Measurements from ENCODE around the gene DTX2. TPM values are rescaled to one million over a fixed set of nuclear protein-coding genes. Genes with fewer than 3 reads are reported as not detected.
"Not testable (repeated sequence)": the region's sequence is repeated elsewhere in the genome, so short reads cannot be mapped to it uniquely, and the experiment has no call there.

Gene DTX2
- total RNA-seq, 1 experiment from 2014 or later: 51.7 TPM

DNA sequence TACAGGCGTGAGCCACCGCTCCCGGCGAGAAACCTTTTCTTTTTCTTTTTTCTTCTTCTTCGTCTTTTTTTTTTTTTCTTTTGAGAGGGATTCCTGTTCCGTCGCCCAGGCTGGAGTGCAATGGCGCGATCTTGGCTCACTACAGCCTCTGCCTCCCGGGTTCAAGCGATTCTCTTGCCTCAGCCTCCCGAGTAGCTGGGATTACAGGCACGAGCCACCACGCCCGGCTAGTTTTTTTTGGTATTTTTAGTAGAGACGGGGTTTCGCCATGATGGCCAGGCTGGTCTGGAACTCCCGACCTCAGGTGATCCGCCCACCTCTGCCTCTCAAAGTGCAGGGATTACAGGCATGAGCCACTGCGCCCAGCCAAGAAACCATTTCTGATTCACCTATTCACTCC, 742 bp upstream of the DTX2 start:
- intact Hi-C loops (cut with micrococcal nuclease; ENCODE audit: unreplicated experiment); CTCF ChIA-PET: not testable (repeated sequence)

DNA sequence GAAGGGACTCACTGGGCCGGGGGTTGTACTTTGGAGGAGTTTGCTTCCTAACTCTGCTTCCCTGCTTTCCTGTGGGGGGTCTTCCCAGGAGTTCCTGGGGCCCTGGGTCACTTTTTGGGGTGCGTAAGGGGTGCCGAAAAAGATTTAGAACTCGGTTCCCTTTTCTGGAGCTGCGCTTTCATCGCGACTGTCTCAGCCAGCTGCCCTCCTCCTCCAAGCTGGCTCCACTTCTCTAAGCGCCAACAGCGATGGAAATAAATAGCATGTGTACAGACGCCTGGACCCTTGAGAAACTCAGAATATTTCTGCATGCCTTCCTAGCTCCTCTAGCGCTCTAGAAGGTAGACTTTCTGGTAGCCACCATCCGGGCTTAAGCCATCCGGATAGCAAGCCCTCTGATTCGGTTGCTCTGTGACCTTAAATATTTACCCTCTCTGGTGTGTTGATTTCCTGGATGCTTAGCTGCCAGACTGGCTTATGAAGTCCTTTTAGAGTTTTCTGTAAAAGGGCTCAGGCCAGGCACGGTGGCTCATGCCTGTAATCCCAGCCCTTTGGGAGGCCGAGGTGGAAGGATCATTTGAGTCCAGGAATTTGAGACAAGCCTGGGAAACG, 868 bp downstream of the DTX2 start:
- H3K27me3 Mint-ChIP-seq (ENCODE audit: unreplicated experiment); BruUV-seq (replicated peaks); intact Hi-C loops (cut with micrococcal nuclease; ENCODE audit: unreplicated experiment); H3K4me3 Mint-ChIP-seq (ENCODE audit: low read depth, unreplicated experiment); CTCF ChIA-PET; H3K36me3 Mint-ChIP-seq (ENCODE audit: insufficient read depth, unreplicated experiment); DNase-seq; H3K9me3 Mint-ChIP-seq (ENCODE audit: low read depth, unreplicated experiment); H3K27ac Mint-ChIP-seq (ENCODE audit: unreplicated experiment); H3K4me1 Mint-ChIP-seq (ENCODE audit: low read depth, unreplicated experiment): not testable (repeated sequence)

More for the DNA sequence above, 742 bp upstream of the DTX2 start:
- not testable (repeated sequence) for H3K4me1 Mint-ChIP-seq (ENCODE audit: low read depth, unreplicated experiment); BruUV-seq (replicated peaks); H3K27me3 Mint-ChIP-seq (ENCODE audit: unreplicated experiment); H3K27ac Mint-ChIP-seq (ENCODE audit: unreplicated experiment); H3K9me3 Mint-ChIP-seq (ENCODE audit: low read depth, unreplicated experiment); H3K36me3 Mint-ChIP-seq (ENCODE audit: insufficient read depth, unreplicated experiment); DNase-seq; H3K4me3 Mint-ChIP-seq (ENCODE audit: low read depth, unreplicated experiment)

DNA sequence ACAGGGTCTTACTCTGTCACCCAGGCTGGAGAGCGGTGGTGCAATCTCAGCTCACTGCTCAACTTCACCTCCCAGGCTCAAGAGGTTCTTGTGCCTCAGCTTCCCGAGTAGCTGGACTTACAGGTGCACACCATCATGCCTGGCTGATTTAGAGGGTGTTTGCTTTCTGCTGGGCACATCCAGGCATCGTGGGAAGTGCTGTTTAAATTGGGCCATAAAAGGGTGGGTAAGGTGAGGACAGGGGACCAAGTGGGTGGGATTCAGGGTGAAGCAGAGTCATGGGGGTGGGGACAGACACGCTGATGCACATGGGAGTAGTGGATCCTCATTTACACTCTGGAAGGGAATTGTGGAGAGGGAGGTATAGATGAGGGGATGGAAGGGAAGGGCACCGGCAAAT, 3.5 kb downstream of the DTX2 start:
- CTCF ChIA-PET; intact Hi-C loops (cut with micrococcal nuclease; ENCODE audit: unreplicated experiment); H3K27ac Mint-ChIP-seq (ENCODE audit: unreplicated experiment); DNase-seq; H3K27me3 Mint-ChIP-seq (ENCODE audit: unreplicated experiment); H3K4me1 Mint-ChIP-seq (ENCODE audit: low read depth, unreplicated experiment); H3K9me3 Mint-ChIP-seq (ENCODE audit: low read depth, unreplicated experiment); H3K36me3 Mint-ChIP-seq (ENCODE audit: insufficient read depth, unreplicated experiment); H3K4me3 Mint-ChIP-seq (ENCODE audit: low read depth, unreplicated experiment); BruUV-seq (replicated peaks): not testable (repeated sequence)

DNA sequence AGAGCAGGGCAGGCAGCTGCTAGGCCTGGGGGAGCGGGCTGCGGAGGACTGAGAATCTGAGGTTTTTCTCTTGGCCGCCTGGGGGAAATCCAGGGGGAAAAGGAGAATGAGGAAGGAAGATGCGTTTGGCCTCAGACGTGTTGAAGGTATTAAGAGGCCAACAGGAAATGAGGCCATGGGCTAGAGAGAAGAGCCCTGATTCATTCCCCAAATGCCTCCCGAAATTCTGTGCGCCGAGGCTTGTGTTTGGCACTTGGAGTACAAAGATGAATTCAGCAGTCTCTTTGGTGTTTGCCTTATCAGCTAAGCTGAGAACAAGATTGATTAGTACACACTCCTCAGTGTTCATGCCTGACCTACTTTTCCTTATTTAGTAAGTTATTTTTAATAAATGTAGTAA, 4.4 kb downstream of the DTX2 start:
- H3K27ac Mint-ChIP-seq (ENCODE audit: unreplicated experiment); CTCF ChIA-PET; intact Hi-C loops (cut with micrococcal nuclease; ENCODE audit: unreplicated experiment): not testable (repeated sequence)

DNA sequence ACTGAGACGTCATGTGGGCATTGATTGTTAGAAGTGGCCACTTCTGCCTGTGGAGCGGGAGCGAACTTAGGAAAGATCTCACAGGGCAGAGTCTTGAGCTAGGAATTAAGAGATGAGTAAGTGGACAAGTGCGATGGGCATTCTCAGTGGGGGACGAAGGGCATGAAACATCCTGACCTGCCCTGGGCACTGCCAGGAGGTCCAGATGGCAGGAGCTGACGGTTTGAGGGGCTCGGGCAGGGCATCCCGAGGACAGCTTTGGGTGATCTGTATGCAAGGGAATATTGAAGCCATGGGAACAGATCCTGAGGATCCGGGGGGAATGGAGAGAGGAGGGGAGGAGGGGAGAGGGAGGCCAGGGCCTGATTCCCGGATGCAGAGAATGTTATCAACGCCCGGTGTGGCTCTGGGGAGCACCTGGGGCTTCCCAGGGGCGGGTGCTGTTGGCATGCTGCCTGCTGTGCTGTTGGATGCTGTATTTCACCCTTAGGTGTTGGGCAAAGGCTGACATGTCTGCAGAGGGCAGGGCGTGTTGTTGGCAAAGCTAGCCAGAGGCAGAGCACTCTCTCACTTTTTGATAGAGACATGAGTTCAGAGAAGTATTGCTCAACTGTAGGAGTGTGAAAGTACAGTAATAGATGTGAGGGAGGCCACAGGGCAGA, 6.4 kb downstream of the DTX2 start:
- H3K36me3 Mint-ChIP-seq (ENCODE audit: insufficient read depth, unreplicated experiment); BruUV-seq (replicated peaks); intact Hi-C loops (cut with micrococcal nuclease; ENCODE audit: unreplicated experiment); H3K27me3 Mint-ChIP-seq (ENCODE audit: unreplicated experiment); H3K4me1 Mint-ChIP-seq (ENCODE audit: low read depth, unreplicated experiment); H3K27ac Mint-ChIP-seq (ENCODE audit: unreplicated experiment); H3K4me3 Mint-ChIP-seq (ENCODE audit: low read depth, unreplicated experiment); H3K9me3 Mint-ChIP-seq (ENCODE audit: low read depth, unreplicated experiment); CTCF ChIA-PET: not testable (repeated sequence)
- DNase-seq: peak; percentile 67

More for the DNA sequence above, 4.4 kb downstream of the DTX2 start:
- not testable (repeated sequence) for H3K4me3 Mint-ChIP-seq (ENCODE audit: low read depth, unreplicated experiment); H3K27me3 Mint-ChIP-seq (ENCODE audit: unreplicated experiment); DNase-seq; H3K36me3 Mint-ChIP-seq (ENCODE audit: insufficient read depth, unreplicated experiment); H3K4me1 Mint-ChIP-seq (ENCODE audit: low read depth, unreplicated experiment); BruUV-seq (replicated peaks); H3K9me3 Mint-ChIP-seq (ENCODE audit: low read depth, unreplicated experiment)

DNA sequence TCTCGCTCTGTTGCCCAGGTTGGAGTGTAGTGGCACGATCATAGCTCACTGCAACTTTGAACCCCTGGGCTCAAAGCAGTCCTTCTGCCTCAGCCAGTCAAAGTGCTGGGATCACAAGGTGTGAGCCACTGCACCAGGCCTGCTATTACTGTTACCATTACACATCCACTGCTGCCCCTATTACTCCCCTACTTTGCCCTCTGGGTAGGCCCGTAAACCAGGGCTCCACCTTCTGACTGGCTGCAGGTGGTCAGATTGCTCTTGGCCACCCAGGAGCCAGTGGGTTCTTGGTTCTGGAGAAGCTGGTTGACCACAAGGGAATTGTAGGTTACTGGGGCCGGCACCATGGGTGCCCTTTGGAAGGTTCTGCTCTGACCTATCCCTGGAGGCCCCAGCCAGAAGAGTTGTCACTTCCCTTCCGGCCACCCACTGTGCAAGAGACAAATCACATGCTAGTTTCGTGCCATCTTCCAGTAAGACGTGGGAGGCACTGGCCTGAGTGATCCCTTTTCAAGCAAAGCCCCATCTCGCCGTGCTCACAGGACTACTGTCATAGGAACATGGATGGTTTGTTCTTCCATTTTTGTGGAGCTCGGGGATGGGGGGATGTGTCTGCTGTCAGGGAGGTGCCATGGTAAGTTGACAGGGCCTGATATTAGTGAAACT, 10.2 kb downstream of the DTX2 start:
- H3K27ac Mint-ChIP-seq (ENCODE audit: unreplicated experiment); intact Hi-C loops (cut with micrococcal nuclease; ENCODE audit: unreplicated experiment); H3K4me3 Mint-ChIP-seq (ENCODE audit: low read depth, unreplicated experiment); CTCF ChIA-PET; DNase-seq; BruUV-seq (replicated peaks); H3K36me3 Mint-ChIP-seq (ENCODE audit: insufficient read depth, unreplicated experiment); H3K27me3 Mint-ChIP-seq (ENCODE audit: unreplicated experiment); H3K9me3 Mint-ChIP-seq (ENCODE audit: low read depth, unreplicated experiment); H3K4me1 Mint-ChIP-seq (ENCODE audit: low read depth, unreplicated experiment): not testable (repeated sequence)

DNA sequence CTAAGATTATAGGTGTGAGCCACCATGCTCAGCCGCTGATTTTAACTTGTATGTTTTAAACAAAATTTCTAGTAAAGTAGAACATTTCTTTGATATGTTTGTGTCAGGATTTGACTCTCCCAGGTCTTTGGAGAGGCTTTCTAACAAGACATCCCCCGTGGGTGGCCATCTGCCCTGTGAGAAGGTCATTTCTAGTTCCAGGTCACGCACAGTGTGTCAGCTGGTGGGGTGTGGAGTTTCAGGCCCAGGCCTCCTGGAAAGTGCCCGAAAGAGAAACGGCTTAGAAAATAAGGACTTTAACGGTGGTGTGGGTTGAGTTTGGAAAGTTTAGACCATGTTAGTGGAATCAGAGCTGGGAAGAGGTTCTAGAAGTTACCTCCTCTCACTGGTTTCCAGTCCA, 11.6 kb downstream of the DTX2 start:
- intact Hi-C loops (cut with micrococcal nuclease; ENCODE audit: unreplicated experiment); H3K36me3 Mint-ChIP-seq (ENCODE audit: insufficient read depth, unreplicated experiment); CTCF ChIA-PET; H3K27me3 Mint-ChIP-seq (ENCODE audit: unreplicated experiment); H3K9me3 Mint-ChIP-seq (ENCODE audit: low read depth, unreplicated experiment); H3K27ac Mint-ChIP-seq (ENCODE audit: unreplicated experiment); H3K4me3 Mint-ChIP-seq (ENCODE audit: low read depth, unreplicated experiment); H3K4me1 Mint-ChIP-seq (ENCODE audit: low read depth, unreplicated experiment); BruUV-seq (replicated peaks); DNase-seq: not testable (repeated sequence)

DNA sequence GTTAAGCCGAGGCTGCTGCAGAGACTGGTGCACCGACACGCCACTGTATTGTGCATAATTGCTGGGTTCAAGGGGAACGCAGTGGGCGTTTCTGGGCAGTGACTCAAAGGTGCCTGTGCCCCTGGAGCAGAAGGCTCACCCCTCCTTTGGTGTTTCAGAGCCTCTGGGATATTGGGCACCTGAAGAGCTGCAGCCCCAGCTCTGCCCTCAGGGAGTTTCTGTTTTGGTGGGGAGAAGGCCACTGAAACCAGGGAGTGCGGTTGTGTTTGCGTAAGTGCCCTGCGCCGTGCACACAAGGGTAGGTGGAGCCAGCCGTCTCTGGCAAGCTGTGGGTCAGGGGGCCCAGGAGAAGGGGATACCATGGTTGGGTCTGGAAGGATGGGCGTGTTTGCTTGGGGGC, 14.8 kb downstream of the DTX2 start:
- CTCF ChIA-PET; BruUV-seq (replicated peaks); H3K36me3 Mint-ChIP-seq (ENCODE audit: insufficient read depth, unreplicated experiment); intact Hi-C loops (cut with micrococcal nuclease; ENCODE audit: unreplicated experiment); DNase-seq; H3K4me3 Mint-ChIP-seq (ENCODE audit: low read depth, unreplicated experiment); H3K4me1 Mint-ChIP-seq (ENCODE audit: low read depth, unreplicated experiment); H3K27ac Mint-ChIP-seq (ENCODE audit: unreplicated experiment); H3K9me3 Mint-ChIP-seq (ENCODE audit: low read depth, unreplicated experiment); H3K27me3 Mint-ChIP-seq (ENCODE audit: unreplicated experiment): not testable (repeated sequence)

DNA sequence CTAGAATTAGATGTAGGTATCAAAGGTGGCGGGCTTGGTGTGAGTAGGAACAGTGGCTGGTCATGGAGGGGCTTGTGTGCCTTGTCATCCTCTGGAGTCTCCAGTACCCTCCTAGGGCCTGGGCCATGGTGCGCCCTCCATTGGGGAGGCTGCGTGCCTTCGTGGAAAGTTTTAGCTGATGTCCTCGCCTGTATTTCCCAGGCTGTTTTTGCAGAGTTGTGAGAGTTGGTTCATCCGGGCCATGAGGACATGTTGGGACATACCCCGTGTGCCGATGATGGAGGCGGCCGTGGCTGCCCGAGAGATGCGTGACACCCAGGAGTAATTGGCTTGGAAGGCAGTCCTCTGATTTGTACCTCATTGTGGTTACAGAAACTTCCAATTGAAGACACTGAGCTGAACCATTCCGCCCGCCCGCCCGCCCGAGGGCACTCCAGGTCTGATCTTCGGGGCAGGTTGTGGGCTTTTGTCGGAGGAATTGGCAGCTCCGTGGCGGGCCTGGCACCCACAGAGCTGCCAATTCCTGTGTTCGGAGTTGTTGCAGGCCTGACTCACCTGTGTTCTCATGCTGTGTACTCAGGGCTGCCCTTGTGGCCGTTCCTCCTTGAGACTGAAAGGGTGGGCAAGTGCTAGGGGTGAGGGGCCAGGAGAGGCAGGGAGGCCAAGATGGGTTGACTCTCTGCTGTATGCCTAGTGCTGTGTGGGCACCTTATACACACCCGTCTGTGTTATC, 15.4 kb downstream of the DTX2 start:
- H3K36me3 Mint-ChIP-seq (ENCODE audit: insufficient read depth, unreplicated experiment); H3K27me3 Mint-ChIP-seq (ENCODE audit: unreplicated experiment): not testable (repeated sequence)

DNA sequence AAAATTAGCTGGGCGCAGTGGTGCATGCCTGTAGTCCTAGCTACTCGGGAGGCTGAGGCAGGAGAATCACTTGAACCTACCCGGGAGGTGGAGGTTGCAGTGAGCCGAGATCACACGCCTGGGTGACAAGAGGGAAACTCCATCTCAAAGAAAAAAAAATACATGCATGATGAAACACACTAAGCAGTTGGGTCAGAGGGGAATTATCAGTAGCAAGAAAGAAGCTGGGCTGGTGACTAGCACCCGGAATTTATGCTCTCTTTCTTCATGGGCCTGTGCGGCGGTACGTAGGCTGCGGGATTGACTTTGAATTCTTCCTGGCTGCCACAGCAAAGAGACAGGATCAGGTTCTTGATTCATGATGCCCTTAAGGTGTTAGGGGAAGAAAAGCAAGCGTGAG, 18.1 kb downstream of the DTX2 start:
- intact Hi-C loops (cut with micrococcal nuclease; ENCODE audit: unreplicated experiment); H3K4me3 Mint-ChIP-seq (ENCODE audit: low read depth, unreplicated experiment); CTCF ChIA-PET; H3K27me3 Mint-ChIP-seq (ENCODE audit: unreplicated experiment); H3K9me3 Mint-ChIP-seq (ENCODE audit: low read depth, unreplicated experiment); H3K27ac Mint-ChIP-seq (ENCODE audit: unreplicated experiment); H3K4me1 Mint-ChIP-seq (ENCODE audit: low read depth, unreplicated experiment); DNase-seq; H3K36me3 Mint-ChIP-seq (ENCODE audit: insufficient read depth, unreplicated experiment); BruUV-seq (replicated peaks): not testable (repeated sequence)

More for the DNA sequence above, 15.4 kb downstream of the DTX2 start:
- intact Hi-C loops (cut with micrococcal nuclease; ENCODE audit: unreplicated experiment); H3K9me3 Mint-ChIP-seq (ENCODE audit: low read depth, unreplicated experiment); DNase-seq; CTCF ChIA-PET; BruUV-seq (replicated peaks); H3K4me1 Mint-ChIP-seq (ENCODE audit: low read depth, unreplicated experiment); H3K27ac Mint-ChIP-seq (ENCODE audit: unreplicated experiment); H3K4me3 Mint-ChIP-seq (ENCODE audit: low read depth, unreplicated experiment): not testable (repeated sequence)
